DOHH2 (cell line): Measurements from ENCODE around the gene KIAA1671.
"Not testable (repeated sequence)": the region's sequence is repeated elsewhere in the genome, so short reads cannot be mapped to it uniquely, and the experiment has no call there.

Experiments used
- EZH2phosphoT487 ChIP-seq: fragments of 200-600 bp; sonication (generic); IDR thresholded peaks from 2 replicates; pipeline ENCODE4 v1.6.1; 2017; ENCODE audit warnings: borderline replicate concordance, mild to moderate bottlenecking, antibody characterized with exemption, low read length, moderate library complexity, mixed read lengths
- TF ChIP-seq, protein P1 (sequence below): fragments of 200-600 bp; sonication (generic); IDR thresholded peaks from one replicate; pipeline ENCODE4 v1.5.1; 2014; ENCODE audit warnings: antibody characterized with exemption, mild to moderate bottlenecking, low read depth, low read length; ENCODE audit not compliant: poor library complexity, severe bottlenecking

DNA sequence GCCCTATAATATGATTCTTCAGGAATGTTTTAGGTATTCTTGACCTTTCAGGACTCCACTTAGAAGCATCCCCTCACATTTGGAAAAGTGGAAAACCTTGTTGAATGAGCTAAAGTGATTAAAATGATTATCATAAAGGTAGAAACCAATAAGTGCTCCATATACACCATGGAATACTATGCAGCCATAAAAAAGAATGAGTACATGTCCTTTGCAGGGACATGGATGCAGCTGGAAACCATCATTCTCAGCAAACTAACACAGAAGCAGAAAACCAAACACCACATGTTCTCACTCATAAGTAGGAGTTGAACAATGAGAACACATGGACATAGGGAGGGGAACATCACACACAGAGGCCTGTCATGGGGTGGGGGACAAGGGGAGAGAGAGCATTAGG, 281.2 kb downstream of the KIAA1671 start:
- TF ChIP-seq, protein P1, sequence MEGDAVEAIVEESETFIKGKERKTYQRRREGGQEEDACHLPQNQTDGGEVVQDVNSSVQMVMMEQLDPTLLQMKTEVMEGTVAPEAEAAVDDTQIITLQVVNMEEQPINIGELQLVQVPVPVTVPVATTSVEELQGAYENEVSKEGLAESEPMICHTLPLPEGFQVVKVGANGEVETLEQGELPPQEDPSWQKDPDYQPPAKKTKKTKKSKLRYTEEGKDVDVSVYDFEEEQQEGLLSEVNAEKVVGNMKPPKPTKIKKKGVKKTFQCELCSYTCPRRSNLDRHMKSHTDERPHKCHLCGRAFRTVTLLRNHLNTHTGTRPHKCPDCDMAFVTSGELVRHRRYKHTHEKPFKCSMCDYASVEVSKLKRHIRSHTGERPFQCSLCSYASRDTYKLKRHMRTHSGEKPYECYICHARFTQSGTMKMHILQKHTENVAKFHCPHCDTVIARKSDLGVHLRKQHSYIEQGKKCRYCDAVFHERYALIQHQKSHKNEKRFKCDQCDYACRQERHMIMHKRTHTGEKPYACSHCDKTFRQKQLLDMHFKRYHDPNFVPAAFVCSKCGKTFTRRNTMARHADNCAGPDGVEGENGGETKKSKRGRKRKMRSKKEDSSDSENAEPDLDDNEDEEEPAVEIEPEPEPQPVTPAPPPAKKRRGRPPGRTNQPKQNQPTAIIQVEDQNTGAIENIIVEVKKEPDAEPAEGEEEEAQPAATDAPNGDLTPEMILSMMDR, result not testable (repeated sequence)
- TF ChIP-seq EZH2phosphoT487, result not testable (repeated sequence)
